ENCODE data around the gene KDM4C.
"Not testable (repeated sequence)": the region's sequence is repeated elsewhere in the genome, so short reads cannot be mapped to it uniquely, and the experiment has no call there.

The KDM4C gene

DNA sequence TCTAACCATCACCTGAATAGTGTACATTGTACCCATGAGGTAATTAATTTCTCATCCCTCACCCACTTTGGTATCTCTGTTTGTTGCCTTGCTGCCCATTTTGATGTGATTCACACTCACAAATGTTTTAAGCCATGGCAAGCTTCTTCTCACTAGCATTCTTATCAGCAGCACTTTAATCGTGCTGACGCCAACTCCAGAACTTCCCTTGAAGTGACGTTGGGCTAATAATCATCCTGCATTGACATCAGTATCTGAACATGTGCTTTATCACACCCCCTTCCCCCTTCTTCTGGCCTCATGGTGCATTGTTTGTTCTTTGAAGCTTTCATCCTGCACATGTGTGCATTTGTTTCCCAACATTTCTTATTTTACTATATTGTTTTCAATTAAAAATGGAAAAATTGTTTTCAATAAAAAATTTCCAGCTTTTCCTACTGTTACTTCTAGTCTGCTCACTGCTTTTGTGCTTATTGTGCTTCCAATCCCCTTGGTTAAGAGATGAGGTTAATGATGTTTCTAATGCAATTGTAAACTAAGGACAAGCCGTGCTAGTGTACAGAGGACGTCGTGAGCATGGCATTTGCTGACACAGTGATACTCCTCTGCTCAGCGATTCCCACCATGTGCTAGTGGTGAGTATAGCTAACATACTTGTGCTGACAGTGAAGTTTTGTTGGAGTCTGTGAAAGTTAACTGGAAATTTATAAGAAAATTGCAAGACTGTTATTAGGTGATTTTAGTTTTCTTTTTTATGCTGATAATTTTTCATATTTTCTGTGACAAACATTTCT is 238.5 kb downstream of the KDM4C start:
- H3K27me3 Mint-ChIP-seq, result no peaks in the 10 kb centered on the region
- peaks cover 5% of the 10 kb centered on the region for H3K4me1 Mint-ChIP-seq
- DNase-seq (ENCODE audit: low spot score in 2 of 2) (no peak), ATAC-seq (replicated peaks; ENCODE audit: extremely low read depth, poor library complexity, severe bottlenecking) (no peak)
- no peak overlapping the region for H3K27ac Mint-ChIP-seq (ENCODE audit: low read depth)
- peaks cover 37% of the 10 kb centered on the region for H3K36me3 Mint-ChIP-seq (ENCODE audit: insufficient read depth)
- H3K4me3 Mint-ChIP-seq, result no peak overlapping the region
- no peaks in the 10 kb centered on the region for H3K9me3 Mint-ChIP-seq

DNA sequence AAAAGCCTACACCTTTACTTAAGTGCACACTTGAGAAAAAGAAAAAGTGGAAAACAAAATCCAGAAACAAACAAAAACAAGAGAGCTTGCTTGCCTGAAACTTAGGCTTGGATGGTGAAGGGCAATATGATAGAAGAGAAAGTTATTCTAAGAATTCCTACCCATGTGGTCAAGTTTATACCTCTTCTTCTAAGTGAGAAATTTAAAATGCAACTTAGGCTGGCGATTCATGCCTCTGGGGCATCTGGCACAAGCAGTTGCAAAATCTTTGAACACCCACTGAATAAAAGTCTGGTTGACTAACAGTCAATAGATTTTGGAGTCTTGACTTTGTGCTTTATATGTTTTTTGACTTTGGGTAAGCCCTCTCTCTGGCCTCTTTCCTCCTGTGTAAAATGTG is 239.6 kb downstream of the KDM4C start:
- ATAC-seq (replicated peaks; ENCODE audit: extremely low read depth, poor library complexity, severe bottlenecking), result no peak
- Mint-ChIP-seq H3K4me1 (peaks cover 11% of the 10 kb centered on the region), H3K4me3 (no peak overlapping the region), H3K9me3 (no peaks in the 10 kb centered on the region), H3K36me3 (ENCODE audit: insufficient read depth) (peaks cover 31% of the 10 kb centered on the region), H3K27ac (ENCODE audit: low read depth) (no peak overlapping the region), H3K27me3 (no peaks in the 10 kb centered on the region)
- no peak for DNase-seq (ENCODE audit: low spot score in 2 of 2)

DNA sequence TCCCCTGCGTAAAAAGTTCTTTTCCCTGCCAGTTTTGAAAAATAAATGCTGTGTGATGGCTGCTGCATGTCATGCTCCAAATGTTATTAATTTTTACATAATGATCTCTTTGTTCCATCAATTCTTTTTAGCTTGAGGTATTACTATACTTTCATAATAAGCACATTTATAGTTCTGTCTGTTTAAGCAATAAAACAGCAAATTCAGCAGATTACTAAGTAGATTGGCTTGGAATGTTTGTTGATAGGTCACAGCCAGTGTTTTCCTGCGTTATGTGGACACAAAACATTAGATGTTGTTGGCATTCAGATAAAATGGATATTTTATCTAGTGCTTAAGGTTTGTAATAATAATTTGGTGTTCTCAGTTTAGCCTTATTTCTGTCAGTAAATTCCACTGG is 242.0 kb downstream of the KDM4C start:
- H3K4me3 Mint-ChIP-seq, result no peak overlapping the region
- H3K27me3 Mint-ChIP-seq, result no peaks in the 10 kb centered on the region
- no peak for DNase-seq (ENCODE audit: low spot score in 2 of 2)
- no peak overlapping the region for H3K27ac Mint-ChIP-seq (ENCODE audit: low read depth)
- H3K36me3 Mint-ChIP-seq (ENCODE audit: insufficient read depth), result peaks cover 18% of the 10 kb centered on the region
- no peak for ATAC-seq (replicated peaks; ENCODE audit: extremely low read depth, poor library complexity, severe bottlenecking)
- H3K9me3 Mint-ChIP-seq, result no peaks in the 10 kb centered on the region
- H3K4me1 Mint-ChIP-seq, result peaks cover 7% of the 10 kb centered on the region

DNA sequence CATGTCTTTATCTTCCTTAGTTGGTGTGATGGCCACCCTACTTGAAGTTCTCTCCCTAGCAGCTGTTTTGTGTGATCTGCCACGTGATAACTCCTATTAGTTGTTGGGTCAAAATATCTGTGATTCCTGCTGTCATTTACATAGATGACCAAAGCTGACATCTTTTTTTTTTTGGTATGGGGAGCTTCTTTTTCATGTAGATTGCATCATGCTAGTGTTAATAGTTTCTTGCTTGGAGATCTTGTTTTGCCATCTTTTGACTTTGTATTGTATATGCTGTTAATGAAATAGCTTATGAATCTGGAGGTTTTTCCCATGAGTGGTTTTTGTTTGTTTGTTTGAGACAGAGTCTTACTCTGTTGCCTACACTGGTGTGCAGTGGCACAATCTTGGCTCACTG is 243.8 kb downstream of the KDM4C start:
- Mint-ChIP-seq H3K27me3 (no peaks in the 10 kb centered on the region), H3K4me1 (peaks cover 7% of the 10 kb centered on the region), H3K27ac (ENCODE audit: low read depth) (no peak overlapping the region), H3K4me3 (no peak overlapping the region), H3K9me3 (no peaks in the 10 kb centered on the region), H3K36me3 (ENCODE audit: insufficient read depth) (peaks cover 9% of the 10 kb centered on the region)
- DNase-seq (ENCODE audit: low spot score in 2 of 2) (no peak), ATAC-seq (replicated peaks; ENCODE audit: extremely low read depth, poor library complexity, severe bottlenecking) (no peak)

DNA sequence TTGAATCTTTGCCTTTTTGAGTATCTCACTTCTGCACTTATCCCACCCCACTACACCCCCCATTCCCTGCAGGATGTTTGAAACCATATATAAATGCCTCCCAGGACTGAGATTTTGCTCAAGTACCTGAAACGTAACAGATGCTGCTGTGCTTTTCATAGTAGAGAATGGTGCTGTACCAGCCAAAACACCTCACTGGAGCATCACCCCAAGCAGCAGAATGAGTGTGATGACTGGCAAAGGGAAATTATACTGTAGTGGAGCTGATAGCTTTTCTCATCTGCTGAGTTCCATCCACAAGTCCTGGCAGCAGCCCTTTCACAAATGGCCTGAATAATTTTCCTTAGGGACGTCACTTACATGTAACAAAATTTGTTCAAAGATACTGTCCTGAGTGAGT is 246.1 kb downstream of the KDM4C start:
- no peaks in the 10 kb centered on the region for H3K9me3 Mint-ChIP-seq
- DNase-seq (ENCODE audit: low spot score in 2 of 2), result no peak
- no peaks in the 10 kb centered on the region for H3K27me3 Mint-ChIP-seq
- no peak overlapping the region for H3K4me3 Mint-ChIP-seq
- ATAC-seq (replicated peaks; ENCODE audit: extremely low read depth, poor library complexity, severe bottlenecking), result no peak
- H3K27ac Mint-ChIP-seq (ENCODE audit: low read depth), result no peak overlapping the region
- H3K4me1 Mint-ChIP-seq, result peaks cover 7% of the 10 kb centered on the region
- peaks cover 6% of the 10 kb centered on the region for H3K36me3 Mint-ChIP-seq (ENCODE audit: insufficient read depth)

DNA sequence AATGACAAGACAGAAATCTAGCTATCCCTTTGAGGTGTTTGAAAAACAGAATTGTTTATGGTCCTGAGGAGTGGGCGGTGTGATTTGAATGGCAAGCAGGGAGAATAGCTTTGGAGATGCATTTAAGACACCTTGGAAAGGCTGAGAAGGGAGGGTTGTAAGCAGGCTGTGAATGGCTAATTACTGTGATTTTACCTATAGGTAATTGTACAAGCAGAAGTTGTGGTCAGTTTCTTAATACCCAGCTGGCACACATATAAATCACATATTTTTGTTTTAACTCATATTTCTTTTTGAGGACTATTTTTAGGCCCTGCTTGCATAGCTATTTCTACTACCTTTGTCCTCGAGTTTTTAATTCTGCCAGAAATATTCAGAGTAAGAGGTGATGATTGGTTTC is 248.6 kb downstream of the KDM4C start:
- ATAC-seq (replicated peaks; ENCODE audit: extremely low read depth, poor library complexity, severe bottlenecking), result no peak
- Mint-ChIP-seq H3K36me3 (ENCODE audit: insufficient read depth) (peaks cover 11% of the 10 kb centered on the region), H3K9me3 (no peaks in the 10 kb centered on the region)

DNA sequence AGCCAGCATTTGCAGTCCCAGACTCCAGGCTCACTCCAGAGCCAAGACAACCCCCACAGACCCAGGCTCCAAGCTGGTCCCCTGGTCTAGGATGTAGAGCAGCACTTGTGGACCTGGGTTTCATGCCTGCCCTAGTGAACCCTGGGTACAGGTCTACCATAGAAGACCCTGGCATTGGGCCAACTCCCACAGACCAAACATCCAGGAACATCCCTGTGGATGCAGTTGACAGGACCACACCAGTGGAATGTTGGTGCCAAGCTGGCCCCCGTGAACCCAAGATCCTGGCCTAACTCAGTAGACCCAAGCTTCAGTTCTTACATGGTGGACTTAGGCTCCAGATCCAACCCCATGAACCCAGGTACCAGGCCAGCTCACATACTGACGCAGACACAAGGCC is 250.6 kb downstream of the KDM4C start:
- ATAC-seq (replicated peaks; ENCODE audit: extremely low read depth, poor library complexity, severe bottlenecking) (no peak), DNase-seq (ENCODE audit: low spot score in 2 of 2) (no peak)
- H3K9me3 Mint-ChIP-seq, result no peaks in the 10 kb centered on the region
- peaks cover 23% of the 10 kb centered on the region for H3K36me3 Mint-ChIP-seq (ENCODE audit: insufficient read depth)
- H3K4me3 Mint-ChIP-seq, result no peak overlapping the region
- H3K27me3 Mint-ChIP-seq, result no peaks in the 10 kb centered on the region
- H3K27ac Mint-ChIP-seq (ENCODE audit: low read depth), result no peak overlapping the region
- H3K4me1 Mint-ChIP-seq, result peaks cover 12% of the 10 kb centered on the region

More for the DNA sequence above, 248.6 kb downstream of the KDM4C start:
- DNase-seq (ENCODE audit: low spot score in 2 of 2), result no peak
- H3K4me3 Mint-ChIP-seq, result no peak overlapping the region
- H3K4me1 Mint-ChIP-seq, result peaks cover 11% of the 10 kb centered on the region
- no peaks in the 10 kb centered on the region for H3K27me3 Mint-ChIP-seq
- H3K27ac Mint-ChIP-seq (ENCODE audit: low read depth), result no peak overlapping the region

DNA sequence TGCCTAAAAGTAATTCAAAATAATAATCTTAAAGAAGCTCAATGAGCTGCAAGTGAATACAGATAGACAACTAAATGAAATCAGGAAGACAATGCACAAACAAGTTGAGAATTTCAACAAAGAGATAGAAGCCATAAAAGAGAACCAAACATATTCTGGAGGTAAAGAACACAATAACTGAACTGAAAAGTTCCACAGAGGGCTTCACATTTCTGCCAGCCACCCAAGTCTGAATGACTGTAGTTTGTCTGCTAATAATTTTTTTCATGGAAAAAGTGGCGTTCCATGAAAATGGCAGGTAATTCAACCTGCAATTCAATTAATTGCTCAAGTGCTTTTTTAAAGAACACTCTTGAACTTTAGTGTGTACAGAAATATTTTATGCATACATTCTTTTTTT is 251.3 kb downstream of the KDM4C start:
- DNase-seq (ENCODE audit: low spot score in 2 of 2) (no peak), ATAC-seq (replicated peaks; ENCODE audit: extremely low read depth, poor library complexity, severe bottlenecking) (no peak)
- peaks cover 18% of the 10 kb centered on the region for H3K4me1 Mint-ChIP-seq
- H3K36me3 Mint-ChIP-seq (ENCODE audit: insufficient read depth), result peaks cover 29% of the 10 kb centered on the region
- no peak overlapping the region for H3K27ac Mint-ChIP-seq (ENCODE audit: low read depth)
- no peaks in the 10 kb centered on the region for H3K9me3 Mint-ChIP-seq
- H3K27me3 Mint-ChIP-seq, result no peaks in the 10 kb centered on the region
- H3K4me3 Mint-ChIP-seq, result no peak overlapping the region

DNA sequence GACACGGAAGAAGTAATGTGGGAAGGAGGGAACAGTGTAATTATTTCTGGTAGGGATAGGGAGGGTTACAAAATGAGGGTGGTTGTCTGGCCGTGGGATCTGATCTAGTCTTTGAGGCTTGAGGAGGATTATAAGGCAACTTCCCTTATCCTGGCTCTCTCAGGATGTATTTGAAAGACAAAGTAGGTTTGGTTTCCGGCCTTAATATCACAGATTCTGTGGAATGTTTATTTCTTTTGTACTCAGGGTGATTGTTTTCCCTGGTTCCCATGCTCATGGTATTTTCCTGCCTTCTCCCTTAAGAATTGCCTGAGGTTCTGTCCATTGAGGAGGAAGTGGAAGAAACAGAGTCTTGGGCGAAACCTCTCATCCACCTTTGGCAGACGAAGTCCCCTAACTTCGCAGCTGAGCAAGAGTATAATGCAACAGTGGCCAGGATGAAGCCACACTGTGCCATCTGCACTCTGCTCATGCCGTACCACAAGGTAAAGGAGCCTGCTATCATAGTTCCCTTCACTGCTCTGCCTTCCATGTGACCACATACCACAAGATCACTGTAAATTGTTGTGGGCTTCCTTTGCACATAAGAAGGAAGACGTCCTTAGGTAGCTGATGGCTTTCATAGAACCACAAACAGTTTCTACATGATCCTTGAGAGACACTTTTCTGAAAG is 253.8 kb downstream of the KDM4C start:
- H3K4me3 Mint-ChIP-seq, result no peak overlapping the region
- H3K4me1 Mint-ChIP-seq, result peaks cover 18% of the 10 kb centered on the region
- DNase-seq (ENCODE audit: low spot score in 2 of 2) (no peak), ATAC-seq (replicated peaks; ENCODE audit: extremely low read depth, poor library complexity, severe bottlenecking) (no peak)
- peak overlapping the region; percentile 22 for H3K27ac Mint-ChIP-seq (ENCODE audit: low read depth)
- H3K36me3 Mint-ChIP-seq (ENCODE audit: insufficient read depth), result peaks cover 44% of the 10 kb centered on the region
- no peaks in the 10 kb centered on the region for H3K27me3 Mint-ChIP-seq
- H3K9me3 Mint-ChIP-seq, result no peaks in the 10 kb centered on the region

DNA sequence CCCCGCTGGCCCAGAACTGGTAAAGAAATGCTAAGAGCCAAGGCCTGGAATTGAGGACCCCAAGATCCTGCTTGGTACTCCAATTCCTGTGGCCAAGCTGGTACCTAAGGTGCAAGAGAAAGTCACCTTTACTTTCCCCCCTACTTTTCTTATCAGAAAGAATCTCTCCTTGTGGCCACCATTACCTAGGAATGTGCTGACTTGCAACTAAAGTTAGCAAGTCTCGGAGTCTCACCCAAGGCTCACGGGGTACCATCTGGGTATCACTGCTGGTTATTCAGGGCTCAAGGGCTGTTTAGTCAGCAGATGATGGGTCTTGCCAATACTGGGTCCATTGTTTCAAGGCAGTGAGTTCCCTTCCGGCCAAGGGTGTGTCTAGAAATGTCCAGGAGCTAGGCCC is 270.2 kb downstream of the KDM4C start:
- ATAC-seq (replicated peaks; ENCODE audit: extremely low read depth, poor library complexity, severe bottlenecking), result no peak
- no peak for DNase-seq (ENCODE audit: low spot score in 2 of 2)
- peaks cover 17% of the 10 kb centered on the region for H3K36me3 Mint-ChIP-seq (ENCODE audit: insufficient read depth)
- H3K9me3 Mint-ChIP-seq, result no peaks in the 10 kb centered on the region
- H3K4me1 Mint-ChIP-seq, result peaks cover 9% of the 10 kb centered on the region
- no peak overlapping the region for H3K27ac Mint-ChIP-seq (ENCODE audit: low read depth)
- no peaks in the 10 kb centered on the region for H3K27me3 Mint-ChIP-seq
- H3K4me3 Mint-ChIP-seq, result no peak overlapping the region

DNA sequence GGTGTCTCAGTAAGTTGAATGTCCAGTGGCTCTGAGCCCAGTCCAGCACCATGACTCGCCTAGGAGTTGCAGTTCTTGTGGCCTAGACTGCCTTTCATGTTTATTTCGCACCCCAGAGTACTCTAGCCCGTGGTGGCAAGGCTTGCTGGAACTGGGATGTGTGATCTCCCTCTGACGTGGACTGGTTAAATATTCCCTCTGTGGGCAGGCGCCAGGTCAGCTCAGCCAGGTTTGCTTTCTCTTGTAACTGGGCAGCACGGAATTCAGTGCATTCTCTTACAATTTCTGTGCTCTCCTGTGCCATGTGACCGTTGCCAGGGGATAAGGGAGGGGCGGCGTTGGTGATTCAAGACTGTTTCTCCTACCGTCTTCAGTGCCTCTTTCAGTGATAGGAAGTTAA is 270.8 kb downstream of the KDM4C start:
- ATAC-seq (replicated peaks; ENCODE audit: extremely low read depth, poor library complexity, severe bottlenecking) (no peak), DNase-seq (ENCODE audit: low spot score in 2 of 2) (no peak)
- no peak overlapping the region for H3K4me3 Mint-ChIP-seq
- H3K36me3 Mint-ChIP-seq (ENCODE audit: insufficient read depth), result peaks cover 16% of the 10 kb centered on the region
- no peaks in the 10 kb centered on the region for H3K27me3 Mint-ChIP-seq
- H3K9me3 Mint-ChIP-seq, result no peaks in the 10 kb centered on the region
- H3K27ac Mint-ChIP-seq (ENCODE audit: low read depth), result no peak overlapping the region
- peaks cover 7% of the 10 kb centered on the region for H3K4me1 Mint-ChIP-seq

DNA sequence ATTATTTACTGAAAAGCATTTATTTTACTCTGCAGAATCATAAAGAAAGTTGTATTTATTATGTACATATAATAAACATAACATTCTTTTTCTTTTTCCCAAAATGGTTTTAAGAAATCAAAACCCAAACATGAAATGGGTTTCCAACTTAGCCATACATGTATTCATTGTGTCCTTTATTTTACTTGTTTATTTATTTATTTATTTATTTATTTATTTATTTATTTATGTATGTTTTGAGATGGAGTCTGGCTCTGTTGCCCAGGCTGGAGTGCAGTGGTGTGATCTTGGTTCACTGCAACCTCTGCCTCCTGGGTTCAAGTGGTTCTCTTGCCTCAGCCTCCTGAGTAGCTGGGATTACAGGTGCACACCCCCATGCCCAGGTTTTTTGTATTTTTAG is 273.2 kb downstream of the KDM4C start:
- Mint-ChIP-seq H3K36me3 (ENCODE audit: insufficient read depth) (peaks cover 14% of the 10 kb centered on the region), H3K4me1 (peaks cover 14% of the 10 kb centered on the region)
- DNase-seq (ENCODE audit: low spot score in 2 of 2); H3K4me3 Mint-ChIP-seq; ATAC-seq (replicated peaks; ENCODE audit: extremely low read depth, poor library complexity, severe bottlenecking); H3K27me3 Mint-ChIP-seq; H3K9me3 Mint-ChIP-seq; H3K27ac Mint-ChIP-seq (ENCODE audit: low read depth): not testable (repeated sequence)
